GM19452 (cell line): Measurements from ENCODE around the gene HTN3.
"Not testable (repeated sequence)": the region's sequence is repeated elsewhere in the genome, so short reads cannot be mapped to it uniquely, and the experiment has no call there.

Source experiments
- ATAC-seq: cut with Tn5 transposase; IDR thresholded peaks from one replicate; pipeline ENCODE4 v1.9.1; 2021; ENCODE audit not compliant: unreplicated experiment

HTN3 gene

DNA sequence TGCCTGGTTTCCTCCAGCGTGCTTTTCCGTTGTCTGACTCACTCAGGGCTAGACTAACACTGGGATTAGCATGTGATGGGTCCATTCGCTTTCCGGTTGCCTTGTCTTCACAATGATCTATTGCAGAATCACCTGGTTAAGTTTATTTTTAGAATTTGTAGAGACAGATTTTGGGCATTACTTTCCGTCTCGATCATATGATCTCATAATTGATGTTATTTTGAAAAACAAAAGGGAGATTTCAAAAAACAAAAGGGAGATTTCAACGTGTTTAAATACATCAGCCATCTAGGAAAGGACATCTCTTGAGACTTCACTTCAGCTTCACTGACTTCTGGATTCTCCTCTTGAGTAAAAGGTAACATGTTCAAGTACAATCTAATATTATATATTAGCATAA, at the start of gene HTN3:
HTN3 (plus strand) TSS at position 301 of the 400 bp plus-strand sequence. CDS start 2,282 bp downstream, outside the sequence.
- not testable (repeated sequence) for ATAC-seq

- ATAC-seq = no peak
Measured at GRCh38 chr4:69984030-69984443, 44.2 kb upstream of the HTN3 start.

- no peak for ATAC-seq
Measured at GRCh38 chr4:69986663-69987062, 41.6 kb upstream of the HTN3 start.

DNA sequence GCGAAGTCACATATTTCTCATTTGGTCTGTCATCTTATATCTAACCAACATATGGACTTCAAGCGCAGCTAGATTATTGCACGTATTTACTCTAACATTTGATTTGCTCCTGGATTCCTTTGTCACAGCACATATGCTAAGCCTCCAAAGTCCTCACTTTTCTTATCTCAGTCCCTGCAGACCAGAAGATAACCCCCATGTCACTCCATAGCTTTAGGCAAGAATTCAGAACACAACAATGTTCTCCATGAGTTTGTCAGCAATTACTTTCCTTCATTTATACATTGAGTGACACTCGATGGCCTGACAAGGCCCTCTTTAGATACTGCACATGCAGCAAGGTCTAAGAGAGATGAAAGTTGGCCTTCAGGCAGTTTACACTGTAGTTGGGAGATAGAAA, 37.2 kb upstream of the HTN3 start:
- ATAC-seq = no peak

GRCh38 chr4:69994782-69995181, 33.5 kb upstream of the HTN3 start:
- no peak for ATAC-seq

GRCh38 chr4:69995526-69996016, 32.7 kb upstream of the HTN3 start, which contains the start of gene STATH:
Gene STATH (plus strand): TSS chr4:69995966. CDS start chr4:69998438, 2,472 bp downstream.
- no peak for ATAC-seq

GRCh38 chr4:69999420-69999819, 28.8 kb upstream of the HTN3 start:
- ATAC-seq = no peak

DNA sequence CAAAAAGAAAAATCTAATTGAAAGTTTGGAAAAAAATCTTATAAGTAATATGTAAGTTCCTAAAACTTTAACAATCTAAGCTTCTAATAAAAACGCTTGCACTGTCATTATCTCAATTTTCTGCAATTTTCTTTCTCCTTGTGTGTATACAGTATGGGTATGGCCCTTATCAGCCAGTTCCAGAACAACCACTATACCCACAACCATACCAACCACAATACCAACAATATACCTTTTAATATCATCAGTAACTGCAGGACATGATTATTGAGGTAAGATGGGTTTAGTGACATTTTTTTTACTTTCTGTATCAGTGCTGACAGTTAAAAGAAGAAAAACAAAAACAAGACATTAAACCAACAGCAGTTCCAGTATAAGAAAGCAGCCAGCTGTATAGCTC, 27.5 kb upstream of the HTN3 start:
- no peak for ATAC-seq

DNA sequence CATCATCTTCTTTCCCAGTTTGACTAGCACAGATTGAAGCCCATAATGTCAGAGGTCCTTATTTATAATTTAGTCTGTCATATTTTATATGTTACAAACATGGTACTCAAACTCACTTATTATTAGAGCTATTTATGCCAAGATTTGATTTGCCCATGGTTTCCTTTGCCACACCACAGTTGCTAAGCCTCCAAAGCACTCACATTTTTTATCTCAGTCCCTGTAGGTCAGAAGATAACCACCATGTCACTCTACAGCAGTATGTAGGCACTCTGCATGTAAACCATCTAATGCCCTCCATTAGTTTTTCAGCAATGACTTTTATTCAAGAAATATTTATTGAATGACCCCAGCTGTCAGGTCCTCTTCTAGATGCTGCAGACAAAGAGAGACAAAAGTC, 25.8 kb upstream of the HTN3 start:
- ATAC-seq = no peak

GRCh38 chr4:70008771-70009170, 19.5 kb upstream of the HTN3 start:
- no peak for ATAC-seq

DNA sequence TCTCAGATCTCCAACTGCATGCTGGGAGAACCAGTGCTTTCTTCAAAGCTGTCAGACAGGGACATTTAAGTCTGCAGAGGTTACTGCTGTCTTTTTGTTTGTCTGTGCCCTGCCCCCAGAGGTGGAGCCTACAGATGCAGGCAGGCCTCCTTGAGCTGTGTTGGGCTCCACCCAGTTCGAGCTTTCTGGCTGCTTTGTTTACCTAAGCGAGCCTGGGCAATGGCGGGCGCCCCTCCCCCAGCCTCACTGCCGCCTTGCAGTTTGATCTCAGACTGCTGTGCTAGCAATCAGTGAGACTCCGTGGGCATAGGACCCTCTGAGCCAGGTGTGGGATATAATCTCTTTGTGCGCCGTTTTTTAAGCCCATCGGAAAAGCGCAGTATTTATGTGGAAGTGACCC, 9.3 kb upstream of the HTN3 start:
- ATAC-seq = not testable (repeated sequence)

- no peak for ATAC-seq
Measured at GRCh38 chr4:70023218-70023617, 5.0 kb upstream of the HTN3 start.

DNA sequence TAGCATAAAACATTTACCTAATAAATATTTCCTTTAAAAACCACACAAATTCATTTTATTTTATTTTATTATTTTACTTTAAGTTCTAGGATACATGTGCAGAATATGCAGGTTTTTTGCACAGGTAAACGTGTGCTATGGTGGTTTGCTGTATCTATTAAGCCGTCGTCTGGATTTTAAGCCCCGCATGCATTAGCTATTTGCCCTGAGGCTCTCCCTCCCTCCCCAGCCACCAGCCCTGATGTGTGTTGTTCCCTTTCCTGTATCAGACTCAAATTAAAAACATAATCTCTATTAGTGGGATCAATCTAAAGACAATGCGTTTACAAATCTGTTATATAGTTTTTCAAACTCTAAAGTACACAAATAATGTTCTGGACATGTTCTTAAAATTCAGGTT, 1.2 kb upstream of the HTN3 start:
- no peak for ATAC-seq

GRCh38 chr4:70037559-70037958, 9.3 kb downstream of the HTN3 start:
- ATAC-seq = not testable (repeated sequence)

DNA sequence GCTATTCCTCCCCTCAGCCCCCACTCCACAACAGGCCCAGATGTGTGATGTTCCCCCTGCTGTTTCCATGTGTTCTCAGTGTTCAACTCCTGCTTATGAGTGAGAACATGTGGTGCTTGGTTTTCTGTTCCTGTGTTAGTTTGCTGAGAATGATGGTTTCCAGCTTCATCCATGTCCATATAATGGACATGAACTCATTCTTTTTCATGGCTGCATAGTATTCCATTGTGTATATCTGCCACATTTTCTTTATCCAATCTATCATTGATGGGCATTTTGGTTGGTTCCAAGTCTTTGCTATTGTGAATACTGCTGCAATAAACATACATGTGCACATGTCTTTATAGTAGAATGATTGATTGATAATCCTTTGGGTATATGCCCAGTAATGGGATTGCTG, 11.7 kb downstream of the HTN3 start:
- not testable (repeated sequence) for ATAC-seq

DNA sequence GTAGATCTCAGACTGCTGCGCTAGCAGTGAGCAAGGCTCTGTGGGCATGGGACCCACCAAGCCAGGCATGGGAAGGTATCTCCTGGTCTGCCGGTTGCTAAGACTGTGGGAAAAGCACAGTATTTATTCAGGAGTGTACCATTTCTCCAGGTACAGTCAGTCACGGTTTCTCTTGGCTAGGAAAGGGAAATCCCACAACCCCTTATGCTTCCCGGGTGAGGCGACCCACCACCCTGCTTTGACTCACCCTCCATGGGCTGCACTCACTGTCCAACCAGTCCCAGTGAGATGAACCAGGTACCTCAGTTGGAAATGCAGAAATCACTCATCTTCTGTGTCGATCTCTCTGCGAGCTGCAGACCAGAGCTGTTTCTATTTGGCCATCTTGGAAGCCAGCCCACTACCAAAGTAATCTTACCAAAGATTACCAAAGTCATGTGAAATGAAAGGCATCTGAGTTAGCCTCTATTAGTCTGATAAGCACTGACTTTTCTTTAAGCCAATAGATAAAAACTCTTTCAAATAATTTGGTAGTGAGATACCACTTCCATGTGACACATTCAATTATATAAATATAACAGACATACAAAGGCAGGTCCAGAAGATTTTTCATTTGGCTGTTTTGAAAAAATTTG, 13.5 kb downstream of the HTN3 start:
- ATAC-seq = no peak

- not testable (repeated sequence) for ATAC-seq
Measured at GRCh38 chr4:70050138-70050537, 21.9 kb downstream of the HTN3 start, which contains the start of gene HTN1. Gene HTN1 (plus strand): TSS chr4:70050438. CDS start chr4:70053077, 2,639 bp downstream.

DNA sequence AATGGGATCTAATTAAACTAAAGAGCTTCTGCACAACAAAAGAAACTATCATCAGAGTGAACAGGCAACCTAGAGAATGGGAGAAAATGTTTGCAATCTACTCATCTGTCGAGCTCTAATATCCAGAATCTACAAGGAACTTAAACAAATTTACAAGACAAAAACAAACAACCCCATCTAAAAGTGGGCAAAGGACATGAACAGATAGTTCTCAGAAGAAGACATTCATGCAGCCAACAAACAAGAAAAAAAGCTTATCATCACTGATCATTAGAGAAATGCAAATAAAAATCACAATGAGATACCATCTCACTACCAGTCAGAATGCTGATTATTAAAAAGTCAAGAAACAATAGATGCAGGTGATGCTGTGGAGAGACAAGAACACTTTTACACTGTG, 28.3 kb downstream of the HTN3 start:
- ATAC-seq = not testable (repeated sequence)

DNA sequence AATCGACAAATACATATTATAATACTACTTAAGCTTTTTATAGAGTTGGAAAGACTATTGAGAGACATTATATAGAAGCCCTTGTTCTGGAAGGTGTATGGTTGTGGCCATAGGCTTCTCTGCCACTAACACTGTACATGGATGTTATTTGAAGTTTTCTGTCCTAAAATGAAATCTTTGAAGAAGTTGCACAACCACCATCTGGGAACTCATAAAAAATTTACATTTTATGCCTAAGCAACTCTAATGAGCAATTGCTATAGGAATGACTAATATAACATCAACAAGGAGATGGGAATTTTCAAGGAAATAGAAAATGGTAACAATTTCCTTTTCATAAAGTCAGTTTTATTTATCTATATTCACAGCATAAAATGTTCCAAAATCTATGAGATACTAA, 29.4 kb downstream of the HTN3 start:
- no peak for ATAC-seq

DNA sequence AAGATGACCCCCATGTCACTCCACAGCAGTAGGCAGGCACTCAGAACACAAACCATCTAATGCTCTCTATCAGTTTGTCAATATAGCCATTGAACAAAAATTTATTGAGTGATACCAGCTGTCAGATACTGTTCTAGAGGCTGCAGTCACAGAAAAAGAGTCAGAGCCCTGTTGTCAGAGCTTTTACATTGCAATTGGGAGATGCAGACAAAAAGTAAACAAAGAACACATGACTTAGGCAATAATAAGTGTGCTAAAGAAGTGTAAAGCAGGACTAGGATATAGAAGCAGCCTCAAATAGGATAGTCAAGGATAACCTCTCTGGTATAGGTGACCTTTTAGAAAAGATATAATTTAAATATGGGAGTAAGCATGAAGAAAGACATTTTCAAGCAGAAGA, 30.9 kb downstream of the HTN3 start:
- no peak for ATAC-seq

DNA sequence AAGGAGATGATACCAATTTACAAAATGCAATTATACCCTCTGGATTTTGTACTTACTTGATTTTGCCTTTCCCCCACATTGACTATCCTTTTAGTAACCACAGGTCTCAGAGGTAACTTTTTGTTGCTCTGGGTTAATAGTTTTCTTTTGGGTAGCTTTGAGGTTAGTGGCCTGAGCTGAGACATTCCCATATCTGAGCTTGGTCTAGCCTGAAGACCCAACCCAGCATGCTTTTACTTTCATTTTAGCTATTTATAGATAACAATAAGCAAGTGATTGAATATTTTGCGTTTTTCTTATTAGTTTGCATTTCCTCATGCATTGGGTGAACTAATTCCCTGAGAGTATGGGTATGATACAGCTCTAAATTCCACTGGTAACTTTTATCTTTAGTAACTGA, 33.7 kb downstream of the HTN3 start:
- ATAC-seq = peak; percentile 94

GRCh38 chr4:70080205-70080604, 51.9 kb downstream of the HTN3 start:
- ATAC-seq = no peak
